ENCODE measurements around the gene PLK3. TPM values are rescaled to one million over a fixed set of nuclear protein-coding genes. Genes with fewer than 3 reads are reported as not detected.

The PLK3 gene
- total RNA-seq, 2 donors from 2014 or later: 103 to 142 TPM

- peak overlapping the region; percentile 74 for H3K4me3 ChIP-seq
- ATAC-seq (ENCODE audit: insufficient number of reproducible peaks, low FRiP score, low read depth): no peak
- H3K4me1 ChIP-seq (ENCODE audit: control insufficient read depth in 1 of 2, low read depth in 2 of 2): peaks cover 12 to 30% of the 10 kb centered on the region in 2 donors
- peaks cover 8% of the 10 kb centered on the region for H3K36me3 ChIP-seq
- H3K27ac ChIP-seq: peak overlapping the region; percentile 34 to 44
- DNase-seq (ENCODE audit: low spot score): no peak
- no peaks in the 10 kb centered on the region for H3K27me3 ChIP-seq (replicated peaks; ENCODE audit: insufficient read depth)
- no peaks in the 10 kb centered on the region for H3K9me3 ChIP-seq
- TF ChIP-seq CTCF (IDR thresholded peaks at IDR 0.05): no peak
These were observed 15.8 kb upstream of the PLK3 start for GRCh38 chr1:44784094-44785028.

GRCh38 chr1:44785029-44785380 lies 15.2 kb upstream of the PLK3 start:
- TF ChIP-seq CTCF (IDR thresholded peaks at IDR 0.05): no peak

GRCh38 chr1:44785501-44786137 lies 14.6 kb upstream of the PLK3 start:
- H3K4me3 ChIP-seq: peak overlapping the region; percentile 78
- H3K4me1 ChIP-seq (ENCODE audit: control insufficient read depth in 1 of 2, low read depth in 2 of 2): peaks cover 12 to 30% of the 10 kb centered on the region in 2 donors
- H3K36me3 ChIP-seq: no peaks in the 10 kb centered on the region
- H3K27ac ChIP-seq: peak overlapping the region; percentile 74 to 82
- no peaks in the 10 kb centered on the region for H3K27me3 ChIP-seq (replicated peaks; ENCODE audit: insufficient read depth)
- TF ChIP-seq CTCF (IDR thresholded peaks at IDR 0.05): no peak
- DNase-seq (ENCODE audit: low spot score) (no peak), ATAC-seq (ENCODE audit: insufficient number of reproducible peaks, low FRiP score, low read depth) (no peak)
- H3K9me3 ChIP-seq: no peaks in the 10 kb centered on the region

More at GRCh38 chr1:44785029-44785380, 15.2 kb upstream of the PLK3 start:
- Histone ChIP-seq H3K36me3 (peaks cover 3% of the 10 kb centered on the region), H3K27me3 (replicated peaks; ENCODE audit: insufficient read depth) (no peaks in the 10 kb centered on the region), H3K27ac (peak overlapping the region in 1 of 2 donors; percentile 28), H3K4me3 (no peak overlapping the region), H3K9me3 (no peaks in the 10 kb centered on the region), H3K4me1 (ENCODE audit: control insufficient read depth in 1 of 2, low read depth in 2 of 2) (peaks cover 12 to 30% of the 10 kb centered on the region in 2 donors)
- ATAC-seq (ENCODE audit: insufficient number of reproducible peaks, low FRiP score, low read depth) (no peak), DNase-seq (ENCODE audit: low spot score) (no peak)

- Histone ChIP-seq H3K36me3 (no peaks in the 10 kb centered on the region), H3K4me3 (peak overlapping the region; percentile 78), H3K27me3 (replicated peaks; ENCODE audit: insufficient read depth) (no peaks in the 10 kb centered on the region), H3K9me3 (no peaks in the 10 kb centered on the region), H3K4me1 (ENCODE audit: control insufficient read depth in 1 of 2, low read depth in 2 of 2) (peaks cover 12 to 30% of the 10 kb centered on the region in 2 donors), H3K27ac (peak overlapping the region; percentile 74 to 82)
- ATAC-seq (ENCODE audit: insufficient number of reproducible peaks, low FRiP score, low read depth): peak; percentile 63
- TF ChIP-seq CTCF (IDR thresholded peaks at IDR 0.05): peak; percentile 100
- DNase-seq (ENCODE audit: low spot score): no peak
These were observed 13.9 kb upstream of the PLK3 start for GRCh38 chr1:44786138-44786840.
